Measurements from ENCODE around the gene NTMT2.

GRCh38 chr1:170146720-170147263 lies 1.0 kb downstream of the NTMT2 start:
- TF ChIP-seq POLR2A (IDR thresholded peaks at IDR 0.05; ENCODE audit: low read depth, low read length) (no peak), POLR2AphosphoS5 (IDR thresholded peaks at IDR 0.05; ENCODE audit: low read depth, low read length) (no peak), PAX5 (IDR thresholded peaks at IDR 0.05; ENCODE audit: insufficient read depth, low read length, severe bottlenecking) (no peak), TAF1 (IDR thresholded peaks at IDR 0.05; ENCODE audit: low read depth, low read length) (no peak), SPI1 (IDR thresholded peaks at IDR 0.05; ENCODE audit: low read depth, low read length) (no peak), POU2F2 (IDR thresholded peaks at IDR 0.05; ENCODE audit: low read depth, low read length) (no peak)
